H1 (cell line): ENCODE results near the gene VCX. TPM values are rescaled to one million over a fixed set of nuclear protein-coding genes. Genes with fewer than 3 reads are reported as not detected.

Experiments used
- CTCF ChIA-PET: fragments of 300-600 bp; sonication (Branson Sonifier 250); formaldehyde crosslinking; loops from one replicate; lab custom pipeline; 2021; ENCODE audit not compliant: partially characterized antibody; lab: Charles Lee
- POLR2A ChIA-PET: fragments of 300-600 bp; sonication (Branson Sonifier 250); formaldehyde crosslinking; loops from one replicate; lab custom pipeline; 2021; ENCODE audit warnings: inconsistent platforms; ENCODE audit not compliant: partially characterized antibody; lab: Charles Lee
- DNase-seq, 2 experiments: peaks; one replicate each; pipeline versions ENCODE4 v3.0.0 to v3.0.0-alpha.2; 2010 to 2022; ENCODE audit warnings: low spot score in 2 of 2, low read depth in 1 of 2, mixed read lengths in 1 of 2
- FAIRE-seq: peaks from 2 replicates; lab custom pipeline; 2011; peaks lifted over from hg19 to GRCh38; lab: Jason Lieb, UNC
- H2AFZ ChIP-seq: 2 replicates; pipeline ENCODE4 v1.8.1; 2012; ENCODE audit warnings: low read length, inconsistent platforms
- H2AK5ac ChIP-seq: 2 replicates; pipeline ENCODE4 v1.6.1; 2013; ENCODE audit warnings: low read depth, low read length
- H2BK120ac ChIP-seq: replicated peaks from 2 replicates; pipeline ENCODE3; 2013; ENCODE audit warnings: low read depth, low read length, inconsistent platforms
- H2BK12ac ChIP-seq: 2 replicates; pipeline ENCODE4 v1.6.1; 2013; ENCODE audit warnings: low read depth, low read length
- H2BK15ac ChIP-seq: 2 replicates; pipeline ENCODE4 v1.6.1; 2013; ENCODE audit warnings: low read length
- H2BK20ac ChIP-seq: 2 replicates; pipeline ENCODE4 v1.6.1; 2013; ENCODE audit warnings: low read length
- H2BK5ac ChIP-seq: 2 replicates; pipeline ENCODE4 v1.6.1; 2013; ENCODE audit warnings: low read depth, low read length
- H3K14ac ChIP-seq: 2 replicates; pipeline ENCODE4 v1.6.1; 2013; ENCODE audit warnings: inconsistent platforms; ENCODE audit not compliant: insufficient read length
- H3K18ac ChIP-seq: 2 replicates; pipeline ENCODE4 v1.6.1; 2013; ENCODE audit warnings: low read length; ENCODE audit errors: extremely low read depth
- H3K23ac ChIP-seq: 2 replicates; pipeline ENCODE4 v1.6.1; 2013; ENCODE audit warnings: inconsistent platforms; ENCODE audit not compliant: insufficient read length
- H3K23me2 ChIP-seq: 2 replicates; pipeline ENCODE4 v1.6.1; 2013; ENCODE audit warnings: low read depth, low read length
- H3K27ac ChIP-seq: 2 replicates; pipeline ENCODE4 v1.6.1; 2011; ENCODE audit warnings: low read depth, low read length, inconsistent platforms
- H3K27me3 ChIP-seq, 4 experiments: replicated peaks in 1 of 4; 1 replicate in 1 of 4; 2 replicates in 3 of 4; pipeline versions ENCODE4 v1.6.1 to v1.8.1; 2011 to 2013; ENCODE audit warnings: low read length in 3 of 4, mild to moderate bottlenecking in 3 of 4, inconsistent platforms in 2 of 4, mixed read lengths in 2 of 4, moderate library complexity in 1 of 4; ENCODE audit not compliant: control insufficient read depth in 3 of 4, insufficient read depth in 3 of 4; ENCODE audit errors: extremely low read depth in 1 of 4
- H3K36me3 ChIP-seq, 4 experiments: 2 replicates each; pipeline versions ENCODE4 v1.6.1 to v1.8.1; 2011 to 2013; ENCODE audit warnings: mild to moderate bottlenecking in 4 of 4, low read length in 3 of 4, moderate library complexity in 2 of 4, control low read depth in 1 of 4, inconsistent platforms in 1 of 4; ENCODE audit not compliant: insufficient read depth in 4 of 4, control insufficient read depth in 2 of 4
- H3K4ac ChIP-seq: replicated peaks from 2 replicates; pipeline ENCODE3; 2013; ENCODE audit warnings: low read length, low read depth, mixed read lengths, inconsistent platforms; ENCODE audit not compliant: insufficient read length
- H3K4me1 ChIP-seq, 4 experiments: replicated peaks in 1 of 4; 1 replicate in 1 of 4; 2 replicates in 3 of 4; pipeline versions ENCODE4 v1.6.1 to v1.8.1; 2011 to 2013; ENCODE audit warnings: low read length in 3 of 4, inconsistent platforms in 2 of 4, mixed read lengths in 1 of 4; ENCODE audit not compliant: insufficient read depth in 4 of 4, control insufficient read depth in 3 of 4
- H3K4me2 ChIP-seq, 2 experiments: 2 replicates each; pipeline versions ENCODE4 v1.6.1 to v1.8.1; 2011 to 2013; ENCODE audit warnings: low read depth in 2 of 2, low read length in 2 of 2, control low read depth in 1 of 2, inconsistent platforms in 1 of 2, mild to moderate bottlenecking in 1 of 2; ENCODE audit not compliant: insufficient read depth in 1 of 2
- H3K4me3 ChIP-seq, 4 experiments: fragments of 200-600, 300-600 bp in 1 of 4; sonication (generic), shearing (Covaris generic), sonication (Bioruptor Twin) in 1 of 4; 2 replicates each; pipeline versions ENCODE4 v1.5.1 to v1.8.1; 2011 to 2016; ENCODE audit warnings: low read length in 4 of 4, low read depth in 3 of 4, control low read depth in 2 of 4, inconsistent platforms in 2 of 4, mild to moderate bottlenecking in 2 of 4, mixed read lengths in 1 of 4, moderate library complexity in 1 of 4; ENCODE audit not compliant: insufficient read depth in 2 of 4; ENCODE audit errors: extremely low read depth in 1 of 4
- H3K56ac ChIP-seq: replicated peaks from 2 replicates; pipeline ENCODE3; 2013; ENCODE audit warnings: low read depth, mild to moderate bottlenecking, mixed read lengths, low read length, inconsistent platforms; ENCODE audit not compliant: insufficient read length
- H3K79me1 ChIP-seq: 2 replicates; pipeline ENCODE4 v1.6.1; 2013; ENCODE audit warnings: low read depth, low read length, control low read depth
- H3K79me2 ChIP-seq, 2 experiments: 2 replicates each; pipeline versions ENCODE4 v1.6.1 to v1.8.1; 2012 to 2013; ENCODE audit warnings: low read length in 2 of 2, mild to moderate bottlenecking in 2 of 2, inconsistent platforms in 1 of 2; ENCODE audit not compliant: insufficient read depth in 2 of 2, control insufficient read depth in 1 of 2
- H3K9ac ChIP-seq, 4 experiments: replicated peaks in 1 of 4; 1 replicate in 1 of 4; 2 replicates in 3 of 4; pipeline versions ENCODE4 v1.6.1 to v1.8.1; 2011 to 2013; ENCODE audit warnings: low read depth in 3 of 4, low read length in 3 of 4, control low read depth in 2 of 4, mild to moderate bottlenecking in 2 of 4, moderate library complexity in 2 of 4, inconsistent platforms in 1 of 4; ENCODE audit errors: extremely low read depth in 1 of 4
- H3K9me3 ChIP-seq, 2 experiments: 2 replicates each; pipeline versions ENCODE4 v1.6.1 to v1.8.1; 2012 to 2013; ENCODE audit warnings: mild to moderate bottlenecking in 2 of 2, moderate library complexity in 2 of 2, control low read depth in 1 of 2, inconsistent platforms in 1 of 2, low read depth in 1 of 2, low read length in 1 of 2, mixed read lengths in 1 of 2; ENCODE audit not compliant: insufficient read depth in 2 of 2
- H4K20me1 ChIP-seq, 2 experiments: replicated peaks in 1 of 2; 2 replicates each; pipeline versions ENCODE3 to v1.8.1; 2011 to 2013; ENCODE audit warnings: inconsistent platforms in 2 of 2, low read length in 2 of 2, mild to moderate bottlenecking in 1 of 2; ENCODE audit not compliant: insufficient read depth in 2 of 2, control insufficient read depth in 1 of 2
- H4K5ac ChIP-seq: 2 replicates; pipeline ENCODE4 v1.6.1; 2013; ENCODE audit warnings: low read length, low read depth, mixed read lengths, inconsistent platforms; ENCODE audit not compliant: insufficient read length
- H4K8ac ChIP-seq: 2 replicates; pipeline ENCODE4 v1.8.0; 2013; ENCODE audit warnings: mild to moderate bottlenecking, moderate library complexity, low read length, inconsistent platforms; ENCODE audit not compliant: insufficient read depth; ENCODE audit errors: extremely low read depth
- H4K91ac ChIP-seq: replicated peaks from 2 replicates; pipeline ENCODE3; 2013; ENCODE audit warnings: low read length, mixed read lengths, inconsistent platforms; ENCODE audit not compliant: insufficient read length
- BCL11A ChIP-seq, 2 experiments: IDR thresholded peaks; one replicate each; pipeline ENCODE4 v1.6.1; 2011; ENCODE audit warnings: low read depth in 2 of 2, low read length in 2 of 2, mild to moderate bottlenecking in 2 of 2
- CBX5 ChIP-seq: fragments of 300-800, 300-1000 bp; sonication (generic); IDR thresholded peaks from 2 replicates; pipeline ENCODE4 v1.7.1; 2016; ENCODE audit warnings: antibody characterized with exemption, low read length, low read depth
- CHD1 ChIP-seq: IDR thresholded peaks from 2 replicates; pipeline ENCODE4 v1.6.1; 2012; ENCODE audit warnings: low read depth, low read length, improper control_type of control experiment
- HDAC6 ChIP-seq: IDR thresholded peaks from one replicate; pipeline ENCODE4 v1.7.1; 2012; ENCODE audit warnings: low read depth, mild to moderate bottlenecking, inconsistent platforms, low read length, moderate library complexity
- KDM4A ChIP-seq: IDR thresholded peaks from one replicate; pipeline ENCODE4 v1.7.1; 2012; ENCODE audit warnings: low read depth, mild to moderate bottlenecking, moderate library complexity, low read length, inconsistent platforms; ENCODE audit not compliant: severe bottlenecking
- NANOG ChIP-seq: IDR thresholded peaks from 2 replicates; pipeline ENCODE4 v1.6.1; 2011; ENCODE audit warnings: low read length, low read depth, mild to moderate bottlenecking, inconsistent platforms; ENCODE audit not compliant: insufficient read depth, poor library complexity, severe bottlenecking
- NRF1 ChIP-seq: IDR thresholded peaks from 2 replicates; pipeline ENCODE4 v1.6.1; 2011; ENCODE audit warnings: mild to moderate bottlenecking, low read depth, low read length, improper control_type of control experiment
- POLR2AphosphoS5 ChIP-seq: IDR thresholded peaks from 2 replicates; pipeline ENCODE4 v1.6.1; 2011; ENCODE audit warnings: low read depth, low read length
- RNF2 ChIP-seq: fragments of 200-900, 300-1000 bp; sonication (generic); IDR thresholded peaks from 2 replicates; pipeline ENCODE4 v1.7.1; 2016; ENCODE audit warnings: borderline replicate concordance, low read depth, mild to moderate bottlenecking, antibody characterized with exemption, low read length; ENCODE audit not compliant: poor library complexity, severe bottlenecking; ENCODE audit errors: missing control alignments
- SAP30 ChIP-seq: fragments of 300-600 bp; sonication (generic); IDR thresholded peaks from 2 replicates; pipeline ENCODE4 v1.7.1; 2012; ENCODE audit warnings: low read length, moderate library complexity, mild to moderate bottlenecking, inconsistent platforms; ENCODE audit not compliant: insufficient read depth, insufficient replicate concordance
- SP4 ChIP-seq: IDR thresholded peaks from 2 replicates; pipeline ENCODE4 v1.6.1; 2012; ENCODE audit warnings: low read length, inconsistent platforms
- SRF ChIP-seq: IDR thresholded peaks from 2 replicates; pipeline ENCODE4 v1.6.1; 2011; ENCODE audit warnings: mild to moderate bottlenecking, low read depth, low read length, moderate library complexity
- WGBS, 2 experiments: shearing (Covaris generic) in 1 of 2; methylation state at CpG; one replicate each; pipeline versions ENCODE4 v1.1.6 to v1.1.7; 2013 to 2015; ENCODE audit warnings: low lambda C conversion rate in 2 of 2, mixed read lengths in 2 of 2, inconsistent platforms in 1 of 2, low coverage in 1 of 2, missing lambda C conversion rate in 1 of 2; ENCODE audit not compliant: insufficient replicate concordance in 2 of 2, insufficient coverage in 1 of 2, insufficient read length in 1 of 2; ENCODE audit errors: extremely low coverage in 1 of 2, missing lambda C conversion rate in 1 of 2; 5-methylcytosine and 5-hydroxymethylcytosine counted together
- polyA plus RNA-seq, 7 experiments: library from polyadenylated mRNA; depleted of rRNA in 3 of 7; stranded (reverse) in 5 of 7; unstranded in 2 of 7; fragments of >200 nt in 5 of 7; fragments of 200-250 nt in 2 of 7; gene quantifications; 1 replicate in 5 of 7; 2 replicates in 1 of 7; 4 replicates in 1 of 7; pipeline versions ENCODE4 v1.2.1 to v1.2.3, GENCODE V29; 2011 to 2013; ENCODE audit warnings: missing spikeins in 2 of 7, mixed read lengths in 2 of 7
- total RNA-seq: library from RNA; stranded (reverse); fragmentation: NEBNext Ultra II Directional; extraction: Animal tissue kit (Norgen Biotek cat#: 25700); gene quantifications from 2 replicates; pipeline ENCODE4 v1.2.1, GENCODE V29; 2021
- TF ChIP-seq, protein P1 (sequence below): IDR thresholded peaks from 2 replicates; pipeline ENCODE4 v1.6.1; 2012; ENCODE audit warnings: low read length, inconsistent platforms

The VCX gene
- total and polyA plus RNA-seq, 2 of the 8 experiments (the other 6 are each of a cell fraction or from before 2014, with no cell fraction given): not detected

DNA sequence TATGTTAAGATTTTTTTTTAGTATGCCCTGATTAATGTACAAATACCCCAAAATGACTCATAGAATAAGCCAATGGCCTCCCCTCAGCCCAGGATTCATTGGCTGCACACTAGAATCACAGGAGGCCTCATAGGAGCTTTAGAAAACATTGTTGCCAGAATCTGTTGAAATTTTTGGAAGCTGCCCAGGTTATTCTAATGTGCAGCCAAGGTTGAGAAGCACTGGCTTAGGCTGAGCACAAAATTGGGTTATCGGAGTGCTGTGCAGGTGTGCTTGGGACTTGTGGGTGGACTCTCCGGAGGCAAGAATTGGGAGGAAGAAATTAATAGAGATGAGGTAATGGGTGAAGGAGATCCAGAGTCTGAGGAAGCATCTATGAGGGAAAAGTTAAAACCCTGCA, 41.3 kb upstream of the VCX start:
- H2BK120ac ChIP-seq: no peak overlapping the region
- WGBS, 2 experiments: 100% methylated on average over 1 of the region's 2 CpGs; no CpG with 5 or more reads in 1 of the 2 experiments
- TF ChIP-seq SAP30: no peak
- TF ChIP-seq NRF1: no peak
- no peak for TF ChIP-seq CBX5
- TF ChIP-seq KDM4A: no peak
- TF ChIP-seq HDAC6: no peak
- no peak for TF ChIP-seq RNF2
- TF ChIP-seq, protein P1, sequence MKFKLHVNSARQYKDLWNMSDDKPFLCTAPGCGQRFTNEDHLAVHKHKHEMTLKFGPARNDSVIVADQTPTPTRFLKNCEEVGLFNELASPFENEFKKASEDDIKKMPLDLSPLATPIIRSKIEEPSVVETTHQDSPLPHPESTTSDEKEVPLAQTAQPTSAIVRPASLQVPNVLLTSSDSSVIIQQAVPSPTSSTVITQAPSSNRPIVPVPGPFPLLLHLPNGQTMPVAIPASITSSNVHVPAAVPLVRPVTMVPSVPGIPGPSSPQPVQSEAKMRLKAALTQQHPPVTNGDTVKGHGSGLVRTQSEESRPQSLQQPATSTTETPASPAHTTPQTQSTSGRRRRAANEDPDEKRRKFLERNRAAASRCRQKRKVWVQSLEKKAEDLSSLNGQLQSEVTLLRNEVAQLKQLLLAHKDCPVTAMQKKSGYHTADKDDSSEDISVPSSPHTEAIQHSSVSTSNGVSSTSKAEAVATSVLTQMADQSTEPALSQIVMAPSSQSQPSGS: no peak
- no peak for TF ChIP-seq CHD1
- TF ChIP-seq BCL11A (IDR thresholded peaks at IDR 0.05; ENCODE audit: low read depth in 2 of 2, low read length in 2 of 2): no peak
- no peak for TF ChIP-seq SRF
- no peak for TF ChIP-seq SP4
- TF ChIP-seq POLR2AphosphoS5: no peak
- no peak for TF ChIP-seq NANOG

More for the DNA sequence above, 41.3 kb upstream of the VCX start:
- H2AFZ ChIP-seq: no peak overlapping the region
- DNase-seq (no peak), FAIRE-seq (no peak)
- no peak overlapping the region for H2BK5ac ChIP-seq
- H3K36me3 ChIP-seq: no peaks in the 10 kb centered on the region
- H3K56ac ChIP-seq: no peak overlapping the region
- H3K79me1 ChIP-seq: no peaks in the 10 kb centered on the region
- H2BK15ac ChIP-seq: no peak overlapping the region
- CTCF ChIA-PET: no interaction called here
- no peak overlapping the region for H3K18ac ChIP-seq
- no peak overlapping the region for H3K9ac ChIP-seq
- no peaks in the 10 kb centered on the region for H3K79me2 ChIP-seq
- no peaks in the 10 kb centered on the region for H3K27me3 ChIP-seq
- no peak overlapping the region for H3K4me2 ChIP-seq
- no peak overlapping the region for H3K27ac ChIP-seq
- H3K14ac ChIP-seq: no peak overlapping the region
- no peak overlapping the region for H4K91ac ChIP-seq
- no peak overlapping the region for H3K4me3 ChIP-seq
- H2AK5ac ChIP-seq: no peak overlapping the region
- POLR2A ChIA-PET: no interaction called here
- H4K20me1 ChIP-seq: no peaks in the 10 kb centered on the region
- H4K8ac ChIP-seq: no peak overlapping the region
- no peak overlapping the region for H3K4ac ChIP-seq
- no peak overlapping the region for H2BK12ac ChIP-seq
- no peaks in the 10 kb centered on the region for H3K4me1 ChIP-seq
- H2BK20ac ChIP-seq: no peak overlapping the region
- no peaks in the 10 kb centered on the region for H3K9me3 ChIP-seq
- H4K5ac ChIP-seq: no peak overlapping the region
- no peaks in the 10 kb centered on the region for H3K23me2 ChIP-seq
- no peak overlapping the region for H3K23ac ChIP-seq
